H54 (cell line): ENCODE measurements around the gene MEIS1.
"Not testable (repeated sequence)": the region's sequence is repeated elsewhere in the genome, so short reads cannot be mapped to it uniquely, and the experiment has no call there.

ENCODE experiments used
- DNase-seq: peaks from one replicate; pipeline ENCODE4 v3.0.0; 2011; ENCODE audit warnings: low spot score, mixed read lengths; ENCODE audit not compliant: insufficient read length
- FAIRE-seq: peaks from 3 replicates; lab custom pipeline; 2011; peaks lifted over from hg19 to GRCh38; lab: Jason Lieb, UNC
- POLR2A ChIP-seq: IDR thresholded peaks from 2 replicates; pipeline ENCODE4 v1.6.1; 2011; ENCODE audit warnings: low read depth, mild to moderate bottlenecking, low read length

Gene MEIS1

GRCh38 chr2:66461664-66462500, 27.0 kb downstream of the MEIS1 start:
- FAIRE-seq, result no peak

GRCh38 chr2:66462501-66462825, 27.5 kb downstream of the MEIS1 start:
- no peak for DNase-seq
- no peak for TF ChIP-seq POLR2A
- no peak for FAIRE-seq

More at GRCh38 chr2:66461664-66462500, 27.0 kb downstream of the MEIS1 start:
- no peak for TF ChIP-seq POLR2A
- no peak for DNase-seq

GRCh38 chr2:66463206-66463755, 28.4 kb downstream of the MEIS1 start:
- TF ChIP-seq POLR2A, result no peak
- DNase-seq, result no peak
- no peak for FAIRE-seq

GRCh38 chr2:66464930-66465637, 30.2 kb downstream of the MEIS1 start:
- TF ChIP-seq POLR2A, result no peak
- no peak for DNase-seq

GRCh38 chr2:66466433-66466832, 31.5 kb downstream of the MEIS1 start:
- FAIRE-seq, result no peak
- DNase-seq, result no peak
- TF ChIP-seq POLR2A, result no peak

More at GRCh38 chr2:66464930-66465637, 30.2 kb downstream of the MEIS1 start:
- no peak for FAIRE-seq

GRCh38 chr2:66467718-66468117, 32.8 kb downstream of the MEIS1 start:
- FAIRE-seq, result no peak
- no peak for TF ChIP-seq POLR2A
- no peak for DNase-seq

GRCh38 chr2:66469214-66469902, 34.4 kb downstream of the MEIS1 start:
- FAIRE-seq (no peak), DNase-seq (no peak)
- no peak for TF ChIP-seq POLR2A

- no peak for TF ChIP-seq POLR2A
- DNase-seq, result no peak
- FAIRE-seq, result no peak
Measured at GRCh38 chr2:66470199-66470598, 35.3 kb downstream of the MEIS1 start.

- FAIRE-seq, result no peak
- TF ChIP-seq POLR2A, result no peak
Measured at GRCh38 chr2:66472225-66472843, 37.4 kb downstream of the MEIS1 start.

GRCh38 chr2:66477135-66477842, 42.4 kb downstream of the MEIS1 start:
- TF ChIP-seq POLR2A, result no peak
- DNase-seq (no peak), FAIRE-seq (no peak)

More at GRCh38 chr2:66472225-66472843, 37.4 kb downstream of the MEIS1 start:
- DNase-seq, result no peak

GRCh38 chr2:66478299-66478698, 43.4 kb downstream of the MEIS1 start:
- no peak for DNase-seq
- no peak for FAIRE-seq
- no peak for TF ChIP-seq POLR2A

- no peak for TF ChIP-seq POLR2A
- FAIRE-seq, result no peak
- DNase-seq, result no peak
Measured at GRCh38 chr2:66478731-66479316, 43.9 kb downstream of the MEIS1 start.

- no peak for TF ChIP-seq POLR2A
- peak; percentile 48 for FAIRE-seq
- DNase-seq, result peak; percentile 5
Measured at GRCh38 chr2:66481100-66481549, 46.2 kb downstream of the MEIS1 start.

GRCh38 chr2:66485252-66485651, 50.3 kb downstream of the MEIS1 start:
- not testable (repeated sequence) for DNase-seq, FAIRE-seq
